Measurements from ENCODE around the gene COPS7A. TPM values are rescaled to one million over a fixed set of nuclear protein-coding genes. Genes with fewer than 3 reads are reported as not detected.
A peak's percentile ranks its signal among the peaks of the same experiment; 100 is the strongest.

Gene COPS7A
- total RNA-seq, 1 donor from 2014 or later = 35.4 TPM

DNA sequence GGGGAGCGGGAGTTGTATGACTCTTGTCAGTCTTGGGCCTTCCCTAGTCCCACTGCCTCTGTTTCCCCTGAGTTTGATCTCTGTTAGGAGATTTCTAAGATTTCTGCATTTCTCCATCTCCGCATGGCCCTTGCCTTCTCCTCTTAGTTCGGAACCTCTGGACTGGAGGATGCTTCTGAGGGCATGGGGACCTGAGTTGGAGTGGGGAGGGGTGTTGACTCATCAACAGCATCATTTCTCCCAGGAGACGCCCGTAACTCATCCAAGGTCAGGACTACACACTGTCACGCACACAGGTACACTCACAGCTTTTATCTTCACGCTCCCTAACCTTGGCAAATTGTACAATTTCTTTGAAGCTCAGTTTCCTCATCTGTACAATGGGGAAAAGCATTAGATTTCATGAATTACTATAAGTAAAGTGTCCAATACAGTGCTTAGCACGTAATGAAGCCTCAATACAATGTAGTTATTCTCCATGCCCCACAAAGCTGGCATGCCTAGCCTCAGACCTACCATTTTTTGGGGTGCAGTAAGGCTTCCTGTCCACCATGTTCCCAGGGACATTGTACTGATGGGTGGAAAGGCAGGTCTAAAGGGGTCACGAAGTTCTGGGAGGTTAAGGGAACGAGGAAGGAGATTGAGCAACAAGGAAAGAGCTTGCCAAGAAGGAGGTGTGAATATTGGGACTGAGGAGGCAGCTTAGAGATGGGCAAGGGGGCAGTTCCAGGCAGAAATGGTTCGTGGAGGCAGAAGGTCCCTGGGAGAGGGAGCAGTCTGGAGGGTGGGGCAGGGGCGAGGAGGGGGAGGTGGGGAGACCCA, 47.9 kb downstream of the COPS7A start:
- intact Hi-C loops (cut with DNase I) = no loop called here
- H3K36me3 ChIP-seq = peaks cover 0 to 20% of the 10 kb centered on the region in 2 donors
- peaks cover 48% of the 10 kb centered on the region for H3K4me1 ChIP-seq
- peak overlapping the region; percentile 33 for H3K27ac ChIP-seq
- no peak for DNase-seq (ENCODE audit: extremely low spot score in 2 of 2)
- no peaks in the 10 kb centered on the region for H3K9me3 ChIP-seq
- TF ChIP-seq, protein P1, sequence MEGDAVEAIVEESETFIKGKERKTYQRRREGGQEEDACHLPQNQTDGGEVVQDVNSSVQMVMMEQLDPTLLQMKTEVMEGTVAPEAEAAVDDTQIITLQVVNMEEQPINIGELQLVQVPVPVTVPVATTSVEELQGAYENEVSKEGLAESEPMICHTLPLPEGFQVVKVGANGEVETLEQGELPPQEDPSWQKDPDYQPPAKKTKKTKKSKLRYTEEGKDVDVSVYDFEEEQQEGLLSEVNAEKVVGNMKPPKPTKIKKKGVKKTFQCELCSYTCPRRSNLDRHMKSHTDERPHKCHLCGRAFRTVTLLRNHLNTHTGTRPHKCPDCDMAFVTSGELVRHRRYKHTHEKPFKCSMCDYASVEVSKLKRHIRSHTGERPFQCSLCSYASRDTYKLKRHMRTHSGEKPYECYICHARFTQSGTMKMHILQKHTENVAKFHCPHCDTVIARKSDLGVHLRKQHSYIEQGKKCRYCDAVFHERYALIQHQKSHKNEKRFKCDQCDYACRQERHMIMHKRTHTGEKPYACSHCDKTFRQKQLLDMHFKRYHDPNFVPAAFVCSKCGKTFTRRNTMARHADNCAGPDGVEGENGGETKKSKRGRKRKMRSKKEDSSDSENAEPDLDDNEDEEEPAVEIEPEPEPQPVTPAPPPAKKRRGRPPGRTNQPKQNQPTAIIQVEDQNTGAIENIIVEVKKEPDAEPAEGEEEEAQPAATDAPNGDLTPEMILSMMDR (IDR thresholded peaks at IDR 0.05) = no peak
- no peak for TF ChIP-seq POLR2AphosphoS5 (IDR thresholded peaks at IDR 0.05; ENCODE audit: insufficient read depth in 1 of 2, low read depth in 1 of 2)
- TF ChIP-seq POLR2A (IDR thresholded peaks at IDR 0.05) = no peak
- peak overlapping the region in 1 of 2 donors; percentile 41 for H3K4me3 ChIP-seq
- H3K27me3 ChIP-seq = no peaks in the 10 kb centered on the region

DNA sequence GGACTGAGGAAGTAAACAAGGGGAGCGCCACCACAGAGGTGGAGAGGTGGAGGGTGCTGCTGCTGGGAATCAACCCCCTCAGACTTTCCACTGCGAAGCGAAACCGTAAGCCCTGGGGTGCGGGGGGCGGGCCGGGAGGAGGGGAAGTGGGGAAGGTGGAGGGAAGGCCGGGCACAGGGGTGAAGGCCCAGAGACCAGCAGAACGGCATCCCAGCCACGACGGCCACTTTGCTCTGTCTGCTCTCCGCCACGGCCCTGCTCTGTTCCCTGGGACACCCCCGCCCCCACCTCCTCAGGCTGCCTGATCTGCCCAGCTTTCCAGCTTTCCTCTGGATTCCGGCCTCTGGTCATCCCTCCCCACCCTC, 48.5 kb downstream of the COPS7A start, which contains the start of gene LAG3:
LAG3 (plus strand) TSS at position 190 of the 365 bp plus-strand sequence. CDS start 333 bp downstream, outside the sequence.
- H3K4me1 ChIP-seq = peaks cover 46% of the 10 kb centered on the region
- no peaks in the 10 kb centered on the region for H3K9me3 ChIP-seq
- peak within 1 kb of the TSS; percentile 33 for H3K27ac ChIP-seq
- peak within 1 kb of the TSS; percentile 16 to 41 for H3K4me3 ChIP-seq
- TF ChIP-seq, protein P1 (IDR thresholded peaks at IDR 0.05) = no peak
- TF ChIP-seq POLR2A (IDR thresholded peaks at IDR 0.05) (no peak), POLR2AphosphoS5 (IDR thresholded peaks at IDR 0.05; ENCODE audit: insufficient read depth in 1 of 2, low read depth in 1 of 2) (no peak)
- peaks cover 0 to 20% of the 10 kb centered on the region in 2 donors for H3K36me3 ChIP-seq
- no peak for DNase-seq (ENCODE audit: extremely low spot score in 2 of 2)
- intact Hi-C loops (cut with DNase I) = no loop called here
- H3K27me3 ChIP-seq = no peaks in the 10 kb centered on the region

DNA sequence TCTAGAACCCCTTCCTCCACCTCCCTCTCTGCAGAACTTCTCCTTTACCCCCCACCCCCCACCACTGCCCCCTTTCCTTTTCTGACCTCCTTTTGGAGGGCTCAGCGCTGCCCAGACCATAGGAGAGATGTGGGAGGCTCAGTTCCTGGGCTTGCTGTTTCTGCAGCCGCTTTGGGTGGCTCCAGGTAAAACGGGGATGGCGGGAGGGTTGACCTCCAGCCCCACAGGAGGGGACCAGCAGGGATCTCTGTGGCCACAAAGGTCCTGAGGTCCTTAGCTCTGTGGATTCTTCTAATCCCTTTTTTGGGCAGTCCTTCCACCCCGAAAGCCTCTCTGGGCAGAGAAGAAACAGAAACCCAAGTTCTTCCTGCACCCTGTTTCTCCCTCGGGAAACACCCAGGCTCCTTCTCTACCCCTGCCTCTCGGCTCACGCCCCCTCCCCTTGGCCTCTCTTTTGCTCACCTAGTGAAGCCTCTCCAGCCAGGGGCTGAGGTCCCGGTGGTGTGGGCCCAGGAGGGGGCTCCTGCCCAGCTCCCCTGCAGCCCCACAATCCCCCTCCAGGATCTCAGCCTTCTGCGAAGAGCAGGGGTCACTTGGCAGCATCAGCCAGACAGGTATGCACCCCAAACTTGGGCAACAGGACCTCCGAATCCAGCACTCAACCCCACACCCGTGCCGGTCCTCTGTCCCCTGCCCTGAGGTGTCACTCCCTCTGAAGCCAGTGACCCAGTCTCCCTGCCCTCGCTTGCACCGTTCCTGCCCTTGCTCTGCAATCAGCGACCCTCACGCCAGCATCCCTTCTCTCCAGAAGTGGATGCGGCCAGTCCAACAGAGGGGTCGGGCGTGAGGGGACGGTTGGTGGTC, 49.1 kb downstream of the COPS7A start:
- no peaks in the 10 kb centered on the region for H3K27me3 ChIP-seq
- peaks cover 0 to 20% of the 10 kb centered on the region in 2 donors for H3K36me3 ChIP-seq
- DNase-seq (ENCODE audit: extremely low spot score in 2 of 2) = no peak
- intact Hi-C loops (cut with DNase I) = no loop called here
- H3K27ac ChIP-seq = peak overlapping the region; percentile 33
- peak overlapping the region; percentile 16 to 41 for H3K4me3 ChIP-seq
- H3K4me1 ChIP-seq = peaks cover 44% of the 10 kb centered on the region
- no peaks in the 10 kb centered on the region for H3K9me3 ChIP-seq
- TF ChIP-seq POLR2AphosphoS5 (IDR thresholded peaks at IDR 0.05; ENCODE audit: insufficient read depth in 1 of 2, low read depth in 1 of 2) (no peak), POLR2A (IDR thresholded peaks at IDR 0.05) (no peak)
- TF ChIP-seq, protein P1 (IDR thresholded peaks at IDR 0.05) = no peak

DNA sequence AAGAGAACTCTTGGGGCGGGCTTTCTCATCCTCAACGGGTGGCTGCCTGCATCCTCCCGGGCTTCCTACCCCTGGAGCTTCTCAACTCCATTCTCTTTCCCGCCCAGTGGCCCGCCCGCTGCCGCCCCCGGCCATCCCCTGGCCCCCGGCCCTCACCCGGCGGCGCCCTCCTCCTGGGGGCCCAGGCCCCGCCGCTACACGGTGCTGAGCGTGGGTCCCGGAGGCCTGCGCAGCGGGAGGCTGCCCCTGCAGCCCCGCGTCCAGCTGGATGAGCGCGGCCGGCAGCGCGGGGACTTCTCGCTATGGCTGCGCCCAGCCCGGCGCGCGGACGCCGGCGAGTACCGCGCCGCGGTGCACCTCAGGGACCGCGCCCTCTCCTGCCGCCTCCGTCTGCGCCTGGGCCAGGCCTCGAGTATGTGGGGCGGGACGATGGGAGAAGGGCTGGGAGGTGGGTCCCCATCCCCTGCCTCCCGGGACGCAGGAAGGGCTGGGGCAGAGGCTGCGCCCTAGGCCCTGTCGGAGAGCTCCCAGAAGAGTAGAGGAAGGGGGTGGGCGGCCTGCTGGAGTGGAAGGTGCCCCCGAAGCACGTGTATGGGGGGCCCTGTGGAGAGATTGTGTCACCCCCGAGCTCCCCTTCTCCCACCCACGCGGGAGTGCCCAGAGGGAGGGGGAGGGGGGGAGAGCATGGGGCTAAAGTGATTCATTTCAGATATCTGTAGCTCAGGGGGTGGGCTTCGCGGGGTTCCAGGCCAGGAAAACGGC, 49.9 kb downstream of the COPS7A start:
- peaks cover 0 to 20% of the 10 kb centered on the region in 2 donors for H3K36me3 ChIP-seq
- H3K4me3 ChIP-seq = peak overlapping the region; percentile 16 to 41
- peak overlapping the region; percentile 2 for H3K27ac ChIP-seq
- no peaks in the 10 kb centered on the region for H3K27me3 ChIP-seq
- intact Hi-C loops (cut with DNase I) = no loop called here
- H3K9me3 ChIP-seq = no peaks in the 10 kb centered on the region
- no peak for TF ChIP-seq POLR2AphosphoS5 (IDR thresholded peaks at IDR 0.05; ENCODE audit: insufficient read depth in 1 of 2, low read depth in 1 of 2)
- TF ChIP-seq, protein P1 (IDR thresholded peaks at IDR 0.05) = no peak
- no peak for TF ChIP-seq POLR2A (IDR thresholded peaks at IDR 0.05)
- DNase-seq (ENCODE audit: extremely low spot score in 2 of 2) = no peak
- H3K4me1 ChIP-seq = peaks cover 43% of the 10 kb centered on the region
